LHCN-M2 (cell line): ENCODE data around the gene LINGO3. TPM values are rescaled to one million over a fixed set of nuclear protein-coding genes. Genes with fewer than 3 reads are reported as not detected.

ENCODE experiments used
- DNase-seq: peaks from one replicate; pipeline ENCODE4 v3.0.0-alpha.2; 2012; ENCODE audit warnings: low read depth
- total RNA-seq: library from RNA; depleted of rRNA; stranded (reverse); fragments of >200 nt; gene quantifications from 2 replicates; pipeline ENCODE4 v1.2.3, GENCODE V29; 2014; rRNA removed

The LINGO3 gene
- total RNA-seq, 1 experiment from 2014 or later, result not detected

- DNase-seq, result peak; percentile 95
These were observed 38.5 kb downstream of the LINGO3 start for GRCh38 chr19:2269244-2270156.

GRCh38 chr19:2268861-2269243 lies 39.1 kb downstream of the LINGO3 start:
- DNase-seq, result no peak

GRCh38 chr19:2268480-2268830 lies 39.5 kb downstream of the LINGO3 start:
- DNase-seq, result no peak

- DNase-seq, result peak; percentile 71
These were observed 41.6 kb downstream of the LINGO3 start for GRCh38 chr19:2266183-2266993.

GRCh38 chr19:2261438-2262172 lies 46.3 kb downstream of the LINGO3 start:
- no peak for DNase-seq

GRCh38 chr19:2260341-2260805 lies 47.6 kb downstream of the LINGO3 start:
- DNase-seq, result peak; percentile 48

- peak; percentile 62 for DNase-seq
These were observed 48.6 kb downstream of the LINGO3 start for GRCh38 chr19:2259336-2259735.

Other genes starting within 250 kb of the LINGO3 start
- gene MOB3A, start 211.8 kb downstream of the LINGO3 start, total RNA-seq, result 26.5 and 33.9 TPM in 2 replicates
- gene IZUMO4, start 211.2 kb downstream of the LINGO3 start, total RNA-seq, result 0.83 and 1.2 TPM in 2 replicates
- 112 and 125 TPM in 2 replicates for gene AP3D1, start 156.6 kb downstream of the LINGO3 start, total RNA-seq
- 7.4 and 7.5 TPM in 2 replicates for gene DOT1L, start 144.2 kb downstream of the LINGO3 start, total RNA-seq
- 92.4 and 100 TPM in 2 replicates for gene PLEKHJ1, start 71.8 kb downstream of the LINGO3 start, total RNA-seq
- 31.7 and 41.6 TPM in 2 replicates for gene SF3A2, start 71.3 kb downstream of the LINGO3 start, total RNA-seq
- gene AMH, start 58.8 kb downstream of the LINGO3 start, total RNA-seq, result 13.8 and 14.1 TPM in 2 replicates
- 219 TPM in 2 replicates for gene JSRP1, start 51.7 kb downstream of the LINGO3 start, total RNA-seq
- 0.19 and 0.63 TPM in 2 replicates for gene PEAK3, start 26.0 kb downstream of the LINGO3 start, total RNA-seq
- 195 and 198 TPM in 2 replicates for gene LSM7, start 20.4 kb upstream of the LINGO3 start, total RNA-seq
- 25.3 and 26.1 TPM in 2 replicates for gene SPPL2B, start 20.5 kb upstream of the LINGO3 start, total RNA-seq
- gene TMPRSS9, start 52.1 kb upstream of the LINGO3 start, total RNA-seq, result not detected in 2 replicates
- 47.1 and 52.9 TPM in 2 replicates for gene TIMM13, start 119.4 kb upstream of the LINGO3 start, total RNA-seq
- 261 TPM in 2 replicates for gene LMNB2, start 148.8 kb upstream of the LINGO3 start, total RNA-seq
- gene GADD45B, start 168.0 kb upstream of the LINGO3 start, total RNA-seq, result 42.6 and 49.8 TPM in 2 replicates